TTC549 (cell line): ENCODE data around the gene HLA-DOA.

Experiments
- FAIRE-seq: peaks from 2 replicates; lab custom pipeline; 2012; peaks lifted over from hg19 to GRCh38; lab: Jason Lieb, UNC

Gene HLA-DOA

DNA sequence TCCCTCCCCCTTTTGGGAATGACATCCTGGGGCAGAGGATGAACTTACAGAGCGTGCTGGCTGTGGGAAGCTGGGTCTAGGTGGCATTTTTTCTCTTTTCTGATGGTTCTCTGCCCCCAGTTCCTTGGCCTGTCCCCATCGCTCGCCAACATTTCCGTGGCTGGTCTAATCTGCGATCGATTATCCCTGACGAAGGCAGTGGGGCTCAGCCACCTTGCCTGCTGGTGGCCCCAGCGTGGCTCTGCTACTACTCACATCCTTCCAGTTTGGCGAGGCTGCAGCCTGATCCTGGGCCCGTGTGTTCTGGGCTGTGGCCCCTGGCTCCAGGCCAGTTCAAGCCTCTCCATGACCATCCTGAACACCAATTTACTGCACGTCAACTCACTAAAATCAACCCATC lies 6.4 kb upstream of the HLA-DOA start:
- no peak for FAIRE-seq

DNA sequence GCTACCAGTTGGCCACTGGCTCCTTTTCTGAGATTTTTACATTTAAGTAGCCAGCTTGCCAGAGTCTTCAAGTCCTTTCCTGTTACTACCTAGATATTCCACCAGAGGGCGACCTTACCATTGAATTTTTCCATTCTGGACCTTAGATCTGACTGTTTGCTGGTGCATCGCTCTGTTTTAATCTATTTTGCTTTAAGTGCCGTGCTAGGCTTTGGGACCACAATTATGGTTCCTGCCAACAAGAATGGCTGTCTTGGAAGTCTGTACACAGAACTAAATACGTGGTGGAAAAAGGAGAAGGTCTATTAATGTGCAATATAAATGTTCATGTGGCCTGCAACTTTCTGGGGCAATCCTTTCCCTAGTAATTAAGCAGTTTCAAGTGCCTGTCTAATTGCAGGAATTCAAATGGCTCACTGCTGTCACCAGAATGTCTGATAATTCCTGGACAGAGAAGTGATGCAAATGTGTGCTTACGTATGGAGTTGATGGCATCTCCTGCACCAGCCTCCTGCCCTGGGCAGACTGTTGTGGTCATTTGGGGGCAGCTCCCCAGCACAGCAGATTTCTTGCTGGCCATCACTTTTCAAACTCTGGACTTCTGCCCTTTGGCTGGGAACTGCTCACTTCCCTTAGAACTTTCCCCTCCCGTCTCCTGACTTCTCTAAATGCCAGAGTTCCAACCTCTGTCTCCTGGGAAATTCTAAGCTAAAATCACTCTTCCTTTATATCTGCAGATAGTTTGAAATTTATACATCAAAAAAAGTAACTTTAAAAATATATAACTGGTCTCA lies 5.6 kb upstream of the HLA-DOA start:
- FAIRE-seq, result peak; percentile 83

- no peak for FAIRE-seq
These were observed 4.2 kb upstream of the HLA-DOA start for GRCh38 chr6:33013608-33014007.

DNA sequence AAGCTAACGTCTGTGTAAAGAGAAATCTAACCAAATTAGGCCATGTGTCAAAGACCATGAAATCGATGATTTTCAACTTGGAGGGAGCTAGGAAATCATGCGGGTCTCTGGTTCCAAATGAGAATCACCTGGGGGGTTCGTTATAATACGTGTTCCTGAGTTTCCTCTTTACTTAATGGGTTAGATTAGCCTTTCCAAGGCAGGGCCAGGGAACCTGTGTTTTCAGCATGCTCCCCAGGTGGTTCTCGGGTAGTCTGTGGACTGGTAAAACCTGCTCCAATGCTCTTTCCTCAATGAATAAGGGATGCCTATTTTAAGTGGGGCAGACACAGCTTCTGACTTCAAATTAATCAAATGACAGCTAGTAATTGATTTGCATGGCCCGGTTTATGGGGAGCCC lies 965 bp upstream of the HLA-DOA start:
- FAIRE-seq, result no peak

DNA sequence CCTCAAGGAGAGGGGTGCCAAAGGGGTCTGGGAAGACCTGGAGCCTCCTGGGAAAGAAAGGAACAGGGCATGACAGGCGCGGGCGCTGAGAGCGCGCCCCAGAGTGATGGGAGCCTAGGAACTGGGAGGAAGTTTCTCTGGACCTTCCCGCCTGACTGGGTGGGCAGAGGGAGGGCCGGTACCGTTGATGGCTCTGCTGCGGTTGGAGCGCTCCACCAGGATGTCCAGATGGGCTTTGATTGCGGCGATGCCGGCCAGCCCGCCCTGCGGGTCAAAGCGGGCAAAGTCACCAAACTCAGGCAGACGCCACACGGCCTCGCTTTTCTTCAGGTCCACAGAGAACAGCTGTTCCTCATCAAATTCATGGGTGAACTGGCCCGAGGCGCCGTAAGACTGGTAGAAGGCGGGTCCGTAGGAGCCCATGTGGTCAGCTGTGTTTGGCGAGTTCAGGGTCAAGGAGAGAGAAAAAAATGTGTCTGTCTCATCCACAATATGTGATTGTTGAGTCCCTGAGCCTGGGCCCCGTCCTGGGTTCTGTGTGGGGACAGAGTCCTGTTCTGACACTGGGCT lies 1.5 kb downstream of the HLA-DOA start:
- FAIRE-seq, result no peak

DNA sequence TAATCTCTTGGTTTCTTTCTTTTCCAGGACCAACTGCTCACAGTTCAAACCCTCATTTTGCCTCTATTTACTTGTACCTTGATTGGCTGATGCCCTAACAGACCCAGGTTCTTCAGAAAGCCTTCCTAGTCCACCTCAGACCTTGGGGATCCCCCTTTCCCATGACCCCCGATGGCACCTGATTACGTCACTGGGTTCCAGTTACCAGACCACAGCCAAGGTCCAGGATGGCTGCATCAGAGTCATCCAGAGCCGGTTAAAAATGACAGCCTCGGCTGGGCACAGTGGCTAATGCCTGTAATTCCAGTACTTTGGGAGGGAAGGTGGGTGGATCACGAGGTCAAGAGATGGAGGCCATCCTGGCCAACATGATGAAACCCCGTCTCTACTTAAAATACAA lies 4.5 kb downstream of the HLA-DOA start:
- no peak for FAIRE-seq

- FAIRE-seq, result no peak
These were observed 7.7 kb downstream of the HLA-DOA start for GRCh38 chr6:33001685-33002084.

- FAIRE-seq, result no peak
These were observed 9.3 kb downstream of the HLA-DOA start for GRCh38 chr6:33000055-33000454.

- no peak for FAIRE-seq
These were observed 13.9 kb downstream of the HLA-DOA start for GRCh38 chr6:32995448-32995847.

GRCh38 chr6:32993363-32993973 lies 15.9 kb downstream of the HLA-DOA start:
- no peak for FAIRE-seq

DNA sequence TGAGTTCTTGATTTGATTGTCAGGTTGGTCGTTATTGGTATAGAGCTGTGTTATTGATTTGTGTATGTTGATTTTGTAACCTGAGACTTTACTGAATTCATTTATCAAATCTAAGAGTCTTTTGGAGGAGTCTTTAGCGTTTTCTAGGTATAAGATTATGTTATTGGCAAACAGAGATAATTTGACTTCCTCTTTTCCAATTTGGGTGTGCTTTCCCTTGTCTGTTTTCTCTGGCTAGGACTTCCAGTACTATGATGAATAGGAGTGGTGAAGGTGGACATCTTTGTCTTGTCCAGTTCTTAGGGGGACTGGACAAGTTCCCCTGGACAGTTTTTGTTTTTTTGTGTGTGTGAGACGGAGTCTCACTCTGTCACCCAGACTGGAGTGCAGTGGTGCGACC lies 17.4 kb downstream of the HLA-DOA start:
- no peak for FAIRE-seq

DNA sequence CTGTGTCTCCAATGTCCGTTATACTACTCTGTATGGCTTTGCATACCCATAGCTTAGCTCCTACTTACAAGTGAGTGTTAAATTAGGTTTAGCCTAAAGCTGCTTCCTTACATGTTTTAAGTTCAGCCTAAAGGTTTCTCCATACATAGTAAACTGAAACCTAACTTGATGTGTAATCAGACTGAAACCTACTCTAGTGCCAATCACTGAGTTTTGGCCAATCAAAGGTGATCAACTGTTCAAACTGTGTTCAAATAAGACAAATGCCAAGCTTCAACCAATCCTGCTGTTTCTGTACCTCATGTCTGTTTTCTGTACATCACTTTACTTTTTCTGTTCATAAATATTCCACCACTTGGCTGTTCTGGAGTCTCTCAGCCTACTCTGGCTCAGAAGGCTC lies 20.0 kb downstream of the HLA-DOA start:
- FAIRE-seq, result no peak

DNA sequence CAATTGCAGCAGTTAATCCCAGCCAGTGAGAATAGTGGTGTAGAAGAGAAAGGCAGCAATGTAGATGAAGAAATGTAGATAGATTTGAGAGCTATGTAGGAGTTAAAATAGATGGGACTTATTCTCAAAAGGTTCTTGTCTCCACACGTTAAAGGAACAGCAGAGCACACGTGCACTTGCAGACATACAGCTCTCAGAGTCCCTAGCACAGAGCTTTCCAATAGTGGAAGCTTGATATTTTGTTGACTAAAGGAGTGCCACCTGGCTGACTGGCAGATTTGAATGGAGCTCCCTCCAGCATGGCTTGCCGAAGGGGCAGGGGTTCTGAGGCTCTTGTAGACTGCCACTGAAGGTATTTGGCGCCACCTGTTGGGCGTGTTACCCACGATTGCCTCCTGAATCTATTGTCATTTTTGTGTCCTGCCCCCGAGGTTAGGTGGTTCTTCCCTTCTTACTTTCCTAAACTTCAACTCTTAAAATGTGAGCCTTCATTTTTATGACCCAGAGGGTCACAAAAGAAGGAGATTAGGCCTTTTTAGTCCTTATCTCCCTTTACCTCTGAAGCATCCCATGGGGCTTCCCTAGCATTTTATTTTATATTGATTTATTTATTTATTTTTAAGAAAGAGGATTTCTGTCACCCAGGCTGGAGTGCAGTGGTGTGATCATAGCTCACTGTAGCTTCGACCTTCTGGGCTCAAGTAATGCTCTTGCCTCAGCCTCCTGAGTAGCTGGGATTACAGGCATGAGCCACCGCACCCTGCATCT lies 24.6 kb downstream of the HLA-DOA start:
- peak; percentile 67 for FAIRE-seq

GRCh38 chr6:32983964-32984621 lies 25.3 kb downstream of the HLA-DOA start:
- FAIRE-seq, result no peak

DNA sequence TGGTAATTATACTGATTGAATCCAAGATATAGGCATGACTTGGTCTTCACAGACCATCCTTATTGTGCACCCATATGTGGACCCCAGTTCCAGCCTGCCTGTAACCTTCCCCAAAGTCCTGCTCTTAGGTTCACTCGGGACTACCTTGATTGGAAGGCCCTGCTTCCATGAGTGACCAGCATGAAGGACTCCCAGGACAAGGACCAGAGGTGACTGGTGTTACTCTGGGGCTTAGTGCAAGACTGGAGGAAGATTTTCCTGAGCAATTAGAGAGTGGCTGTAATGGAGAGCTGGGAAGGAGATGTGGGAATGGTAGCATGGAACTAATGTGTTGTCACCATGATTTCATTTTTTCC lies 25.9 kb downstream of the HLA-DOA start:
- no peak for FAIRE-seq

DNA sequence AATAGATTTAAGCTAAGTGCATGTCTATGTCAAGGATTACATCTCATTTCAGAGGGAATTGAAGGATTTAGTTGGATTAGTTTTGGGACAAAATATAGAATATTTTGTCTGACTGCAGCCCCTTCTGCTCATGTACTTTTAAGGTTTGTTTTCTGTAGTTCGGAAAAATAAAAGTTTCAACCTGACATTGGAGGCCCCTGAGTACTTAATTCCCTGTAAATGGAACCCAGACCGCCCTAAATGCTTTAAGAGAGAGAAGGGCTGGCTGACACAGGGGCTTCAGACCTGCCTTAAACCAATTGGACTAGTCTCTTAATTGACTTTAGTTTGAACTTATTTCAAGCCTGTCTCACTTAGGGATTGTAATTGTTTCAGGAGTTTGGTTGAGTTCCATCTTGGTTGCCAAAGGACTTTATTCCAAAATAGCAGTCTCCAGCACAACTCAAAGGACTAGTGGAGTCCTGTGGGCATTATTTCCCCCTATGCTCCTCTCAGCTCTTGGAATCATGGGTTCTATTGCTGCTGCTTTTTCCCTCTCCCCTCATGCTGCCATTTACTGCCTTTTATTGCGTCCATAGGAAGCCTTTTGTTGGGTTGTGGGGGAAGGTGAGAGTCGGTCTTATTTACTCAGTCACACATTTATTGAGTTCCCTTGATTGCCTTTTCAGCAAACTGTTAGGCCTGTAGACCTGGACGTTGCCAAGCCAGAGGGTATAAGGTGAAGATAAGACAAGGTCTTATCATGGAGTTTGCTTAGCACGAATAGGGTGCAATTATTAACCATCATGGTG lies 26.5 kb downstream of the HLA-DOA start:
- peak; percentile 26 for FAIRE-seq

- FAIRE-seq, result peak; percentile 23
These were observed 27.2 kb downstream of the HLA-DOA start for GRCh38 chr6:32982084-32982701.

- FAIRE-seq, result no peak
These were observed 28.8 kb downstream of the HLA-DOA start for GRCh38 chr6:32980488-32981038.

DNA sequence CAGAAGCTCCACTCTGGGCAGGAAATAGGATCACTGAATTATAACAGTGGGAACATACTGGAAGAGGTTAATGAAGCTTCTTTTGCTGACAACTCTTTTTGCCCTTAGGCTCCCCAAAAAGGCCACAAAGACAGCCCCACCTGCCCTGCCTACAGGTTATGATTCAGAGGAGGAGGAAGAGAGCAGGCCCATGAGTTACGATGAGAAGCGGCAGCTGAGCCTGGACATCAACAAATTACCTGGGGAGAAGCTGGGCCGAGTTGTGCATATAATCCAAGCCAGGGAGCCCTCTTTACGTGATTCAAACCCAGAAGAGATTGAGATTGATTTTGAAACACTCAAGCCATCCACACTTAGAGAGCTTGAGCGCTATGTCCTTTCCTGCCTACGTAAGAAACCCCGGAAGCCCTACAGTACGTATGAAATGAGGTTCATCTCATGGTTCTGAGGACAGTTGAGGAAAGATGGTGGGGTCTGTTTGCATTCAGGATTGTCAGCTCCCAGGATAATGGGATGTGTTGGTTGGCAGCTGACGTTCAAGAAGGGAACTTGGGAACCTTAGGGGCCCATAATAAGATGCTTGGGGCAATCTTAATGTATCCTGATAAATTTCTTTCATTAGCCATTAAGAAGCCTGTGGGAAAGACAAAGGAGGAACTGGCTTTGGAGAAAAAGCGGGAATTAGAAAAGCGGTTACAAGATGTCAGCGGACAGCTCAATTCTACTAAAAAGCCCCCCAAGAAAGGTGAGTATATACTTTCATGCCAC lies 29.5 kb downstream of the HLA-DOA start:
- no peak for FAIRE-seq

DNA sequence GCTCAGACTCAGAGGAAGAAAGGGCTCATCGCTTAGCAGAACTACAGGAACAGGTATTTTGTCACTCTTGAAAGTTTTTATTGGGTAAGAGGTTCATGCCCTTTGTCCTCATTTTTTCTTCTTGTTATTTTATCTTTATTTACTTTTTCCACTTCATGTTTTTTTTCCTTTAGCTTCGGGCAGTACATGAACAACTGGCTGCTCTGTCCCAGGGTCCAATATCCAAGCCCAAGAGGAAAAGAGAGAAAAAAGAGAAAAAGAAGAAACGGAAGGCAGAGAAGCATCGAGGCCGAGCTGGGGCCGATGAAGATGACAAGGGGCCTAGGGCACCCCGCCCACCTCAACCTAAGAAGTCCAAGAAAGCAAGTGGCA lies 31.5 kb downstream of the HLA-DOA start:
- FAIRE-seq, result no peak
